ENCODE measurements around the gene PHETA1. TPM values are rescaled to one million over a fixed set of nuclear protein-coding genes. Genes with fewer than 3 reads are reported as not detected.

PHETA1 gene
- polyA plus RNA-seq, 1 of the 3 experiments (the other 2 are of a cell fraction): 7.3 TPM

- Histone ChIP-seq H3K27ac (ENCODE audit: low read depth in 2 of 2, low read length in 1 of 2) (no peak overlapping the region), H2AFZ (ENCODE audit: low read depth) (no peak overlapping the region), H3K9me2 (no peaks in the 10 kb centered on the region), H3K36me3 (replicated peaks in 1 of 2; ENCODE audit: control insufficient read depth in 1 of 2, insufficient read depth in 2 of 2, low read length in 1 of 2) (peaks cover 0 to 5% of the 10 kb centered on the region in 2 experiments), H3K27me3 (ENCODE audit: insufficient read depth) (no peaks in the 10 kb centered on the region), H3K9me3 (no peaks in the 10 kb centered on the region), H3F3A (replicated peaks; ENCODE audit: insufficient read depth) (no peaks in the 10 kb centered on the region), H3K79me2 (ENCODE audit: insufficient read depth) (peaks cover 14% of the 10 kb centered on the region; the same call in 1 of the 2 replicates), H3K9ac (no peak overlapping the region), H3K4me3 (ENCODE audit: low read depth in 2 of 2, low read length in 1 of 2) (no peak overlapping the region), H3K4me1 (ENCODE audit: control insufficient read depth in 1 of 2, insufficient read depth in 2 of 2, low read depth in 1 of 2, low read length in 1 of 2) (peaks cover 0 to 9% of the 10 kb centered on the region in 2 experiments; a peak in 1 of 4 replicates), H3K4me2 (no peak overlapping the region), H4K20me1 (ENCODE audit: insufficient read depth) (no peaks in the 10 kb centered on the region)
- WGBS (ENCODE audit: low lambda C conversion rate): 98% methylated on average over 25 of the region's 59 CpGs
- TF ChIP-seq, protein P1, sequence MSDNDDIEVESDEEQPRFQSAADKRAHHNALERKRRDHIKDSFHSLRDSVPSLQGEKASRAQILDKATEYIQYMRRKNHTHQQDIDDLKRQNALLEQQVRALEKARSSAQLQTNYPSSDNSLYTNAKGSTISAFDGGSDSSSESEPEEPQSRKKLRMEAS (IDR thresholded peaks at IDR 0.05; ENCODE audit: low read depth): no peak
- TF ChIP-seq RCOR1 (IDR thresholded peaks at IDR 0.05; ENCODE audit: low read length) (no peak), PBX3 (IDR thresholded peaks at IDR 0.05) (no peak), POLR2AphosphoS5 (IDR thresholded peaks at IDR 0.05; ENCODE audit: low read depth, low read length) (no peak), NFIC (IDR thresholded peaks at IDR 0.05; ENCODE audit: borderline replicate concordance) (no peak), EP300 (IDR thresholded peaks at IDR 0.05; ENCODE audit: borderline replicate concordance in 1 of 2, low read depth in 1 of 2, low read length in 1 of 2) (no peak)
- DNase-seq: no peak
- ChIA-PET POLR2A (no interaction called here), CTCF (interaction anchor here (1.9 kb wide), 1 partner anchor 34 kb away, joined by 8 read pairs; no protein-coding TSS in a partner anchor)
These were observed 6.0 kb downstream of the PHETA1 start for GRCh38 chr12:111362687-111363475.

DNA sequence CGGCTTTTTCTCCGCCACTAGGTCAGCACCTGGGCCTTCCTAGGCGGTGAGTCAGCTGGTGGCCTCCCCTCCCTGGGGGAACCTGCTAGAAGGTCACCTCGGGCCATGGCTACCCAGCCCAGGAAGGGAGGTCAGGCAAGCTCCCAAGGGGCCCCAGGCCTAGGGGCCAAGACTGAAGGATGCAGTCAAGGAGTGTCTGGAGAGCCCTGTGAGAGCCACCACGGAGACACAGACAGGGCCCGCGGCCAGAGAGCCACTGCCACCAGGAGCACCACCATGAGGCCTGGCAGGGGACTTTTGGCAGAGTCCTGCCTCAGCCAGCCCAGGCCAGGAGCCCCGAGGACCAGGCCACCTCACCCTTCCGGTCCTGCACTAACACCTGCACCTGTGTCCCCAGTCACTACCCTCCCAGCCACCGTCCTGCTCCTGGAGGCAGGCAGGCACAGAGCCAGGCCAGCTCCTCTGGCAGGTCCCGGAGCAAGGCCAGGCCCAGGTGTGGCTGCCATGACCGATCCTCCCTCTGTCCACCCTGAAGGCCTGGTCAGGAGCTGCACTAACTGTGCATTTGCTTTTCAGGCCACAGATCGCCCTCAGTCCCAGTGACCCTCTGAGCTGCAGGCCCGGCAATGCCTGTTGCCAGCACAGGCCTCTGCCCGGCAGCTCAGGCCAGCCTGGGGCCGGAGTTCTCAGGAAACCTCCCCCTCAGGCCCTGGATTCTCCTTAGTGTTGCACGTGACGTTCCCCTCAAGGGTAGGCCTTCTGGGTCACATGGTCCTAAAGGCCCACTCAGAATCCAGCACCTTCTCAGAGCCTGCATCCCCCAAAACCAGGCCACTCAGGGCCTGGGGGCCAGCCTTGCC, 6.9 kb downstream of the PHETA1 start:
- Histone ChIP-seq H3F3A (replicated peaks; ENCODE audit: insufficient read depth) (no peaks in the 10 kb centered on the region), H3K79me2 (ENCODE audit: insufficient read depth) (peaks cover 5% of the 10 kb centered on the region; the same call in 1 of the 2 replicates), H3K4me3 (ENCODE audit: low read depth in 2 of 2, low read length in 1 of 2) (no peak overlapping the region), H3K9ac (no peak overlapping the region), H3K9me3 (no peaks in the 10 kb centered on the region), H4K20me1 (ENCODE audit: insufficient read depth) (no peaks in the 10 kb centered on the region), H2AFZ (ENCODE audit: low read depth) (no peak overlapping the region), H3K4me1 (ENCODE audit: control insufficient read depth in 1 of 2, insufficient read depth in 2 of 2, low read depth in 1 of 2, low read length in 1 of 2) (peaks cover 0 to under 1% of the 10 kb centered on the region in 2 experiments; a peak in 1 of 4 replicates), H3K9me2 (no peaks in the 10 kb centered on the region), H3K27me3 (ENCODE audit: insufficient read depth) (no peaks in the 10 kb centered on the region), H3K36me3 (replicated peaks in 1 of 2; ENCODE audit: control insufficient read depth in 1 of 2, insufficient read depth in 2 of 2, low read length in 1 of 2) (peaks cover 0 to 5% of the 10 kb centered on the region in 2 experiments), H3K27ac (ENCODE audit: low read depth in 2 of 2, low read length in 1 of 2) (no peak overlapping the region), H3K4me2 (no peak overlapping the region)
- CTCF ChIA-PET: interaction anchor here (0.6 to 1.9 kb wide), 3 partner anchors 35 to 477 kb away, joined by 3 to 8 read pairs (median 3); no protein-coding TSS in a partner anchor
- 86% methylated on average over 12 of the region's 18 CpGs for WGBS (ENCODE audit: low lambda C conversion rate)
- POLR2A ChIA-PET: no interaction called here
- DNase-seq: no peak
- no peak for TF ChIP-seq MEF2A (IDR thresholded peaks at IDR 0.05; ENCODE audit: borderline replicate concordance, low read depth)
- no peak for TF ChIP-seq JUND (IDR thresholded peaks at IDR 0.05)
- TF ChIP-seq CHD2 (IDR thresholded peaks at IDR 0.05; ENCODE audit: low read length, partially characterized antibody): no peak
- no peak for TF ChIP-seq TAF1 (IDR thresholded peaks at IDR 0.05; ENCODE audit: borderline replicate concordance, low read depth, low read length)
- TF ChIP-seq GATA2 (CRISPR knock-in tag; IDR thresholded peaks at IDR 0.05): no peak
- TF ChIP-seq GABPA (IDR thresholded peaks at IDR 0.05; ENCODE audit: low read depth): no peak
- no peak for TF ChIP-seq FOSL2 (IDR thresholded peaks at IDR 0.05; ENCODE audit: borderline replicate concordance, low read depth)
- no peak for TF ChIP-seq RCOR1 (IDR thresholded peaks at IDR 0.05; ENCODE audit: low read length)
- TF ChIP-seq TCF12 (IDR thresholded peaks at IDR 0.05): no peak
- no peak for TF ChIP-seq PBX3 (IDR thresholded peaks at IDR 0.05)
- TF ChIP-seq SMC3 (IDR thresholded peaks at IDR 0.05; ENCODE audit: low read depth, low read length): no peak
- no peak for TF ChIP-seq RAD21 (IDR thresholded peaks at IDR 0.05; ENCODE audit: low read length)
- TF ChIP-seq, protein P1 (IDR thresholded peaks at IDR 0.05; ENCODE audit: low read depth): no peak
- TF ChIP-seq EZH2phosphoT487 (IDR thresholded peaks at IDR 0.05; ENCODE audit: borderline replicate concordance, low read depth): no peak
- TF ChIP-seq RFX5 (IDR thresholded peaks at IDR 0.05; ENCODE audit: low read length): no peak
- TF ChIP-seq, protein P2, sequence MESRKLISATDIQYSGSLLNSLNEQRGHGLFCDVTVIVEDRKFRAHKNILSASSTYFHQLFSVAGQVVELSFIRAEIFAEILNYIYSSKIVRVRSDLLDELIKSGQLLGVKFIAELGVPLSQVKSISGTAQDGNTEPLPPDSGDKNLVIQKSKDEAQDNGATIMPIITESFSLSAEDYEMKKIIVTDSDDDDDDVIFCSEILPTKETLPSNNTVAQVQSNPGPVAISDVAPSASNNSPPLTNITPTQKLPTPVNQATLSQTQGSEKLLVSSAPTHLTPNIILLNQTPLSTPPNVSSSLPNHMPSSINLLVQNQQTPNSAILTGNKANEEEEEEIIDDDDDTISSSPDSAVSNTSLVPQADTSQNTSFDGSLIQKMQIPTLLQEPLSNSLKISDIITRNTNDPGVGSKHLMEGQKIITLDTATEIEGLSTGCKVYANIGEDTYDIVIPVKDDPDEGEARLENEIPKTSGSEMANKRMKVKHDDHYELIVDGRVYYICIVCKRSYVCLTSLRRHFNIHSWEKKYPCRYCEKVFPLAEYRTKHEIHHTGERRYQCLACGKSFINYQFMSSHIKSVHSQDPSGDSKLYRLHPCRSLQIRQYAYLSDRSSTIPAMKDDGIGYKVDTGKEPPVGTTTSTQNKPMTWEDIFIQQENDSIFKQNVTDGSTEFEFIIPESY (IDR thresholded peaks at IDR 0.05; ENCODE audit: borderline replicate concordance, low read depth): no peak
- no peak for TF ChIP-seq TEAD4 (IDR thresholded peaks at IDR 0.05; ENCODE audit: borderline replicate concordance, insufficient read depth)
